ENCODE measurements around the gene POLE.
A peak's percentile ranks its signal among the peaks of the same experiment; 100 is the strongest.
"Not testable (repeated sequence)": the region's sequence is repeated elsewhere in the genome, so short reads cannot be mapped to it uniquely, and the experiment has no call there.

The POLE gene

GRCh38 chr12:132718644-132719043, 31.5 kb upstream of the POLE start:
- no peak for DNase-seq (ENCODE audit: low read depth)

- no peak for DNase-seq (ENCODE audit: low read depth)
These were observed 30.6 kb upstream of the POLE start for GRCh38 chr12:132717531-132718387.

GRCh38 chr12:132717011-132717410, 29.9 kb upstream of the POLE start:
- no peak for DNase-seq (ENCODE audit: low read depth)

- no peak for DNase-seq (ENCODE audit: low read depth)
These were observed 29.2 kb upstream of the POLE start for GRCh38 chr12:132716356-132716755.

- DNase-seq (ENCODE audit: low read depth): no peak
These were observed 28.7 kb upstream of the POLE start for GRCh38 chr12:132715874-132716273.

GRCh38 chr12:132713123-132713522, 26.0 kb upstream of the POLE start:
- no peak for DNase-seq (ENCODE audit: low read depth)

GRCh38 chr12:132711080-132711843, 24.1 kb upstream of the POLE start:
- DNase-seq (ENCODE audit: low read depth): no peak

- DNase-seq (ENCODE audit: low read depth): peak; percentile 17
These were observed 23.4 kb upstream of the POLE start, which contains the start of gene PGAM5 for GRCh38 chr12:132710405-132711079. TSS of gene PGAM5 (plus strand) at chr12:132710842. CDS start at chr12:132710877, 35 bp downstream.

GRCh38 chr12:132710043-132710404, 22.9 kb upstream of the POLE start:
- DNase-seq (ENCODE audit: low read depth): no peak

- no peak for DNase-seq (ENCODE audit: low read depth)
These were observed 21.0 kb upstream of the POLE start for GRCh38 chr12:132708150-132708549.

GRCh38 chr12:132707241-132707640, 20.1 kb upstream of the POLE start:
- DNase-seq (ENCODE audit: low read depth): no peak

- DNase-seq (ENCODE audit: low read depth): no peak
These were observed 16.5 kb upstream of the POLE start for GRCh38 chr12:132703641-132704040.

GRCh38 chr12:132702640-132703039, 15.5 kb upstream of the POLE start:
- DNase-seq (ENCODE audit: low read depth): no peak

- no peak for DNase-seq (ENCODE audit: low read depth)
These were observed 13.2 kb upstream of the POLE start for GRCh38 chr12:132700212-132700822.

GRCh38 chr12:132698341-132698740, 11.2 kb upstream of the POLE start:
- no peak for DNase-seq (ENCODE audit: low read depth)

GRCh38 chr12:132695431-132695830, 8.3 kb upstream of the POLE start:
- DNase-seq (ENCODE audit: low read depth): no peak

- not testable (repeated sequence) for DNase-seq (ENCODE audit: low read depth)
These were observed 7.7 kb upstream of the POLE start for GRCh38 chr12:132694888-132695287.

- DNase-seq (ENCODE audit: low read depth): not testable (repeated sequence)
These were observed 4.9 kb upstream of the POLE start for GRCh38 chr12:132692030-132692429.

- no peak for DNase-seq (ENCODE audit: low read depth)
These were observed 3.0 kb upstream of the POLE start for GRCh38 chr12:132690112-132690511.

GRCh38 chr12:132689227-132689626, 2.1 kb upstream of the POLE start:
- DNase-seq (ENCODE audit: low read depth): no peak

- no peak for DNase-seq (ENCODE audit: low read depth)
These were observed 324 bp downstream of the POLE start for GRCh38 chr12:132686825-132687210.

- DNase-seq (ENCODE audit: low read depth): no peak
These were observed 1.7 kb downstream of the POLE start for GRCh38 chr12:132685400-132685799.
